K562 (cell line): ENCODE measurements around the gene DYNC1H1. TPM values are rescaled to one million over a fixed set of nuclear protein-coding genes. Genes with fewer than 3 reads are reported as not detected.

Experiments used
- ATAC-seq: fragments of 200-7000 bp; cut with Tn5 transposase; 3 replicates; pipeline ENCODE4 v1.9.1; 2020; ENCODE audit warnings: moderate library complexity
- BruUV-seq: library from RNA; stranded (reverse); fragments of 400-500 nt; replicated peaks from 2 replicates; lab custom pipeline; 2021; lab: Mats Ljungman, UMichigan
- CTCF ChIA-PET: fragments of 300-600 bp; formaldehyde crosslinking; extraction: SDS; loops from one replicate; lab custom pipeline; 2021; ENCODE audit warnings: low intra/inter-chr PET ratio; lab: Yijun Ruan, JAX
- POLR2A ChIA-PET: fragments of 300-600, 350-650 bp; sonication (Branson Sonifier 250); formaldehyde crosslinking; extraction: SDS; loops from one replicate; lab custom pipeline; 2021; ENCODE audit warnings: antibody characterized with exemption, inconsistent platforms; lab: Yijun Ruan, JAX
- DNase-seq, 4 experiments: peaks; one replicate each; pipeline versions ENCODE4 v3.0.0 to v3.0.0-alpha.2; 2011 to 2018; ENCODE audit warnings: low spot score in 3 of 4, mixed read lengths in 3 of 4; ENCODE audit errors: extremely low read depth in 1 of 4
- FAIRE-seq: peaks from 2 replicates; lab custom pipeline; 2011; peaks lifted over from hg19 to GRCh38; lab: Jason Lieb, UNC
- H2AFZ ChIP-seq: 2 replicates; pipeline ENCODE4 v1.6.0; 2011; ENCODE audit warnings: low read depth, low read length, control low read depth, inconsistent platforms
- H3K27ac ChIP-seq: fragments of 200-600 bp; 3 replicates; pipeline ENCODE4 v1.8.0; 2011; ENCODE audit warnings: low read depth, mild to moderate bottlenecking, control low read depth, inconsistent platforms, low read length, moderate library complexity, mixed read lengths; ENCODE audit errors: extremely low read depth
- H3K27me3 ChIP-seq, 2 experiments: fragments of 300-600 bp in 1 of 2; 2 replicates in 1 of 2; 3 replicates in 1 of 2; pipeline versions ENCODE4 v1.6.0 to v1.8.0; 2011; ENCODE audit warnings: inconsistent platforms in 2 of 2, low read length in 2 of 2, mild to moderate bottlenecking in 1 of 2, mixed read lengths in 1 of 2, moderate library complexity in 1 of 2; ENCODE audit not compliant: control insufficient read depth in 2 of 2, insufficient read depth in 2 of 2
- H3K36me3 ChIP-seq: fragments of 300-600 bp; 3 replicates; pipeline ENCODE4 v1.8.0; 2011; ENCODE audit warnings: mild to moderate bottlenecking, low read length, inconsistent platforms; ENCODE audit not compliant: control insufficient read depth, insufficient read depth
- H3K4me1 ChIP-seq, 2 experiments: fragments of 200-600 bp in 1 of 2; replicated peaks in 1 of 2; 2 replicates in 1 of 2; 3 replicates in 1 of 2; pipeline versions ENCODE4 v1.5.1 to v1.8.0; 2011; ENCODE audit warnings: inconsistent platforms in 2 of 2, low read length in 2 of 2, mild to moderate bottlenecking in 1 of 2, mixed read lengths in 1 of 2, moderate library complexity in 1 of 2; ENCODE audit not compliant: control insufficient read depth in 2 of 2, insufficient read depth in 2 of 2
- H3K4me2 ChIP-seq: 2 replicates; pipeline ENCODE4 v1.6.1; 2011; ENCODE audit warnings: low read length, control low read depth, inconsistent platforms, mixed read lengths; ENCODE audit not compliant: insufficient read depth
- H3K4me3 ChIP-seq: fragments of 200-600 bp; sonication (generic), shearing (Covaris generic); 2 replicates; pipeline ENCODE4 v1.5.1; 2016; ENCODE audit warnings: control low read depth, inconsistent platforms
- H3K79me2 ChIP-seq: fragments of 200-600 bp; 3 replicates; pipeline ENCODE4 v1.8.0; 2011; ENCODE audit warnings: low read length, inconsistent platforms; ENCODE audit not compliant: control insufficient read depth, insufficient read depth
- H3K9ac ChIP-seq, 2 experiments: 2 replicates each; pipeline versions ENCODE4 v1.6.0 to v1.6.1; 2011; ENCODE audit warnings: low read depth in 2 of 2, low read length in 2 of 2, control low read depth in 1 of 2, inconsistent platforms in 1 of 2, mild to moderate bottlenecking in 1 of 2, mixed read lengths in 1 of 2; ENCODE audit not compliant: insufficient read depth in 1 of 2
- H3K9me1 ChIP-seq: one replicate; pipeline ENCODE4 v1.6.0; 2011; ENCODE audit warnings: inconsistent platforms, mild to moderate bottlenecking, low read length, moderate library complexity; ENCODE audit not compliant: control insufficient read depth, insufficient read depth
- H3K9me3 ChIP-seq: replicated peaks from 2 replicates; pipeline ENCODE4 v1.5.1; 2011; ENCODE audit warnings: low read depth, low read length, inconsistent platforms; ENCODE audit not compliant: control insufficient read depth, insufficient read depth
- H4K20me1 ChIP-seq: replicated peaks from 2 replicates; pipeline ENCODE4 v1.6.1; 2011; ENCODE audit warnings: low read length, inconsistent platforms, mixed read lengths; ENCODE audit not compliant: control insufficient read depth, insufficient read depth
- JUNB ChIP-seq: fragments of 450-650 bp; formaldehyde crosslinking; conservative IDR thresholded peaks from 2 replicates; pipeline ENCODE4 v1.4.0; 2020; ENCODE audit warnings: mild to moderate bottlenecking
- MXI1 ChIP-seq: IDR thresholded peaks from 2 replicates; pipeline ENCODE4 v1.6.1; 2011; ENCODE audit warnings: low read depth, mild to moderate bottlenecking, improper control_type of control experiment, low read length
- NFXL1 ChIP-seq: fragments of 450-650 bp; formaldehyde crosslinking; IDR thresholded peaks from 2 replicates; pipeline ENCODE4 v1.4.0; 2021; ENCODE audit warnings: mild to moderate bottlenecking
- SMAD2 ChIP-seq: fragments of 150-350 bp; IDR thresholded peaks from 2 replicates; pipeline ENCODE4 v1.6.1; 2014; ENCODE audit warnings: low read depth, mild to moderate bottlenecking, low read length
- SREBF2 ChIP-seq: sonication (generic); formaldehyde crosslinking; IDR thresholded peaks from 2 replicates; pipeline ENCODE4 v1.4.0; 2020; ENCODE audit warnings: mild to moderate bottlenecking, missing genetic modification reagents
- ZNF124 ChIP-seq: sonication (generic); formaldehyde crosslinking; IDR thresholded peaks from 2 replicates; pipeline ENCODE4 v1.8.1; 2022; ENCODE audit warnings: missing genetic modification reagents
- ZNF561 ChIP-seq: fragments of 450-650 bp; formaldehyde crosslinking; conservative IDR thresholded peaks from 2 replicates; pipeline ENCODE4 v1.4.0; 2020; ENCODE audit warnings: mild to moderate bottlenecking, moderate library complexity
- WGBS: fragments of 100-300 bp; shearing (Covaris generic); methylation state at CpG from one replicate; pipeline ENCODE4 v1.1.6; 2016; ENCODE audit warnings: low coverage, mixed read lengths; ENCODE audit not compliant: insufficient coverage; ENCODE audit errors: missing lambda C conversion rate; 5-methylcytosine and 5-hydroxymethylcytosine counted together
- in situ Hi-C: fragments of 300-500 bp; cut with MboI; formaldehyde crosslinking; loops from 4 replicates; pipeline ENCODE4 v1.15.0; 2018; ENCODE audit warnings: inconsistent platforms, mixed read lengths
- intact Hi-C: fragments of 100-400 bp; cut with micrococcal nuclease; formaldehyde crosslinking; loops from 2 replicates; pipeline ENCODE4 v1.14.2; 2022
- polyA plus RNA-seq, 8 experiments: library from polyadenylated mRNA; depleted of rRNA in 4 of 8; stranded (reverse) in 5 of 8; unstranded in 3 of 8; fragments of >200 nt; fragmentation: Nextera tagmentation in 2 of 8; fragmentation: Illumina TruSeq in 1 of 8; extraction: Ambion mirVana in 2 of 8; extraction: Trizol in 1 of 8; gene quantifications; 2 replicates each; pipeline versions ENCODE4 v1.2.1 to v1.2.3, GENCODE V29; 2011 to 2014; ENCODE audit warnings: inconsistent platforms in 1 of 8, missing spikeins in 1 of 8
- total RNA-seq, 7 experiments: library from RNA; depleted of rRNA in 6 of 7; stranded (reverse); fragments of >200 nt in 6 of 7; fragmentation: Illumina TruSeq in 2 of 7; extraction: Trizol in 2 of 7; gene quantifications; 2 replicates each; pipeline versions ENCODE4 v1.2.1 to v1.2.3, GENCODE V29; 2011 to 2021; ENCODE audit warnings: low replicate concordance in 1 of 7

The DYNC1H1 gene
- total and polyA plus RNA-seq, 9 of the 15 experiments (the other 6 are each of a cell fraction or from before 2014, with no cell fraction given), result 31.9 to 335 (median 115) TPM

DNA sequence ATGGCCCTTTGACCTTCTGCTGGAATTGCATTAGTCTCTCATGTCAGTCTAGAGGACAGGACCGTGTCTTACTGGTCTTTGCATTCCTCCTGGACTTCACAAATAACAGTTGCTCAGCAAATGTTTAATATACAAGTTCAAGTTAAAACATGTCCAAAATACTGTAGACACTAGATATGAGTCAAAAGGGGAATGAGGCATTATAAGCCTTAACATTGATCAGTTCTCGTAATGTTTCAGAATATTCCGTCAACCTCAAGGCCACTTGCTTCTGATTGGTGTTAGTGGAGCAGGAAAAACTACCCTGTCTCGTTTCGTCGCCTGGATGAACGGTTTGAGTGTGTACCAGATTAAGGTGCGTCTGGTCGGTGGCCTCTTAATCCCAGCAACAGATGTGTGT, 62.6 kb downstream of the DYNC1H1 start:
- H3K4me3 ChIP-seq, result no peak overlapping the region
- CTCF ChIA-PET, result no interaction called here
- peaks cover 81% of the 10 kb centered on the region; the same call in 2 of the 3 replicates for H3K36me3 ChIP-seq
- ATAC-seq (no peak), FAIRE-seq (no peak), DNase-seq (no peak)
- H3K27me3 ChIP-seq, result no peaks in the 10 kb centered on the region
- no peak overlapping the region for H3K4me2 ChIP-seq
- WGBS, result 99% methylated on average over 9 of the region's 9 CpGs
- H2AFZ ChIP-seq, result no peak overlapping the region
- H4K20me1 ChIP-seq, result no peaks in the 10 kb centered on the region
- intact Hi-C loops, result no loop called here
- no peaks in the 10 kb centered on the region for H3K79me2 ChIP-seq
- BruUV-seq, result no TSS peak
- H3K9ac ChIP-seq, result no peak overlapping the region
- H3K4me1 ChIP-seq, result no peaks in the 10 kb centered on the region
- TF ChIP-seq NFXL1, result no peak
- no peaks in the 10 kb centered on the region for H3K9me3 ChIP-seq
- POLR2A ChIA-PET, result interaction anchor here (0.9 kb wide), 1 partner anchor 9 kb away, joined by 3 read pairs; no protein-coding TSS in a partner anchor
- in situ Hi-C loops, result no loop called here
- no peaks in the 10 kb centered on the region for H3K9me1 ChIP-seq
- H3K27ac ChIP-seq, result no peak overlapping the region

DNA sequence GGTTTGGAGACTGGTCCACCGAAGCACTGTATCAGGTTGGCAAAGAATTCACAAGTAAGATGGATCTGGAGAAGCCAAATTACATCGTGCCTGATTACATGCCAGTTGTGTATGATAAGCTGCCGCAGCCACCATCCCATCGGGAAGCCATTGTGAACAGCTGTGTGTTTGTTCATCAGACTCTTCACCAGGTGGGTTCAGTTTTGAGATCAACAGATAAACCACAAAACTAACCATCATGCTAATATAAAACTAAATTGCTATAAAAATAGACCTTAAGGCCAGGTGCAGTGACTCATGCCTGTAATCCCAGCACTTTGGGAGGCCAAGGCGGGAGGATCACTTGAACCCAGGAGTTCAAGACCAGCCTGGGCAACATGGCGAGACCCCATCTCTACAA, 63.6 kb downstream of the DYNC1H1 start:
- CTCF ChIA-PET, result no interaction called here
- Histone ChIP-seq H3K9me1 (no peaks in the 10 kb centered on the region), H3K4me3 (no peak overlapping the region), H3K9ac (no peak overlapping the region), H3K4me1 (no peaks in the 10 kb centered on the region), H2AFZ (no peak overlapping the region), H3K9me3 (no peaks in the 10 kb centered on the region), H3K27ac (no peak overlapping the region), H3K27me3 (no peaks in the 10 kb centered on the region), H4K20me1 (no peaks in the 10 kb centered on the region), H3K36me3 (peaks cover 85% of the 10 kb centered on the region; the same call in 2 of the 3 replicates), H3K4me2 (no peak overlapping the region), H3K79me2 (no peaks in the 10 kb centered on the region)
- in situ Hi-C loops, result no loop called here
- WGBS, result 95% methylated on average over 4 of the region's 6 CpGs
- no peak for ATAC-seq
- POLR2A ChIA-PET, result interaction anchor here (1.0 kb wide), 1 partner anchor 53 kb away, joined by 3 read pairs; no protein-coding TSS in a partner anchor
- no TSS peak for BruUV-seq
- no peak for TF ChIP-seq ZNF561 (CRISPR knock-in tag)
- no peak for TF ChIP-seq SMAD2
- TF ChIP-seq ZNF124, result no peak
- no peak for TF ChIP-seq JUNB (CRISPR knock-in tag)
- no peak for TF ChIP-seq MXI1
- no peak for TF ChIP-seq SREBF2
- intact Hi-C loops, result no loop called here
- FAIRE-seq, result no peak
- no peak for DNase-seq
